Endothelial cell (in vitro differentiated cells): Measurements from ENCODE around the gene EIF4E2. TPM values are rescaled to one million over a fixed set of nuclear protein-coding genes. Genes with fewer than 3 reads are reported as not detected.

Source experiments
- DNase-seq: peaks from one replicate; pipeline ENCODE4 v3.0.0; 2021; ENCODE audit warnings: low spot score
- H3K27ac Mint-ChIP-seq: one replicate; pipeline ENCODE4 v1.8.0; 2021; ENCODE audit warnings: mixed read lengths, inconsistent platforms; ENCODE audit not compliant: unreplicated experiment
- H3K27me3 Mint-ChIP-seq: one replicate; pipeline ENCODE4 v1.8.0; 2021; ENCODE audit warnings: mild to moderate bottlenecking, moderate library complexity, mixed read lengths, inconsistent platforms; ENCODE audit not compliant: unreplicated experiment
- H3K36me3 Mint-ChIP-seq: one replicate; pipeline ENCODE4 v1.8.0; 2021; ENCODE audit warnings: mild to moderate bottlenecking, low read depth, mixed read lengths, inconsistent platforms; ENCODE audit not compliant: unreplicated experiment
- H3K4me1 Mint-ChIP-seq: one replicate; pipeline ENCODE4 v1.8.0; 2021; ENCODE audit warnings: mild to moderate bottlenecking, mixed read lengths, inconsistent platforms; ENCODE audit not compliant: unreplicated experiment
- H3K4me3 Mint-ChIP-seq: one replicate; pipeline ENCODE4 v1.8.0; 2021; ENCODE audit warnings: mild to moderate bottlenecking, mixed read lengths, inconsistent platforms; ENCODE audit not compliant: unreplicated experiment
- H3K9me3 Mint-ChIP-seq: one replicate; pipeline ENCODE4 v1.8.0; 2021; ENCODE audit warnings: mixed read lengths, inconsistent platforms; ENCODE audit not compliant: unreplicated experiment
- total RNA-seq: library from RNA; stranded (reverse); fragmentation: NEBNext Ultra II Directional; extraction: Animal tissue kit (Norgen Biotek cat#: 25700); gene quantifications from one replicate; pipeline ENCODE4 v1.2.1, GENCODE V29; 2021; ENCODE audit not compliant: unreplicated experiment
- TF ChIP-seq, protein P1 (sequence below): fragments of 200-600 bp; sonication (generic); IDR thresholded peaks from one replicate; pipeline ENCODE4 v1.5.0; 2021; ENCODE audit warnings: antibody characterized with exemption; ENCODE audit not compliant: unreplicated experiment

The EIF4E2 gene
- total RNA-seq, 1 donor from 2014 or later, result 94.8 TPM

DNA sequence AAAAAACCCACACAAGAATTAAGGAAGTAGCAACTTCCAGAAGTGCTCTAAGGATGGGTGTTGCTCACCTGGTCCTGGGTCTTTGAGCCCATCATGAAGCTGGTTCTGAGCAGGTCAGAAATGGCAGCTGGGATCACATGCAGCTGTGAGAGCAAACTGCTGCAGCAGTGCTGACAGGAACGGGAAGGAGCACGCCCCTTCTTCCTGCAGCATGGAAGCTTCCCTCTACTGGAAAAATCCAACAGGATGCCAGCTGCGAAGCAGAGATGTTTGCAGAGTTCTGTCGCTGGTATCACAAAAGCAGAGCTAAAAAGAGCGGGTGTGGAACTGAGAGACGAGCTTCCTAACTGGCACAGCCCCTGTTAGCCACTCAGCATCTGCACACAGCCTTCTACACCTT lies 33.7 kb downstream of the EIF4E2 start:
- TF ChIP-seq, protein P1, sequence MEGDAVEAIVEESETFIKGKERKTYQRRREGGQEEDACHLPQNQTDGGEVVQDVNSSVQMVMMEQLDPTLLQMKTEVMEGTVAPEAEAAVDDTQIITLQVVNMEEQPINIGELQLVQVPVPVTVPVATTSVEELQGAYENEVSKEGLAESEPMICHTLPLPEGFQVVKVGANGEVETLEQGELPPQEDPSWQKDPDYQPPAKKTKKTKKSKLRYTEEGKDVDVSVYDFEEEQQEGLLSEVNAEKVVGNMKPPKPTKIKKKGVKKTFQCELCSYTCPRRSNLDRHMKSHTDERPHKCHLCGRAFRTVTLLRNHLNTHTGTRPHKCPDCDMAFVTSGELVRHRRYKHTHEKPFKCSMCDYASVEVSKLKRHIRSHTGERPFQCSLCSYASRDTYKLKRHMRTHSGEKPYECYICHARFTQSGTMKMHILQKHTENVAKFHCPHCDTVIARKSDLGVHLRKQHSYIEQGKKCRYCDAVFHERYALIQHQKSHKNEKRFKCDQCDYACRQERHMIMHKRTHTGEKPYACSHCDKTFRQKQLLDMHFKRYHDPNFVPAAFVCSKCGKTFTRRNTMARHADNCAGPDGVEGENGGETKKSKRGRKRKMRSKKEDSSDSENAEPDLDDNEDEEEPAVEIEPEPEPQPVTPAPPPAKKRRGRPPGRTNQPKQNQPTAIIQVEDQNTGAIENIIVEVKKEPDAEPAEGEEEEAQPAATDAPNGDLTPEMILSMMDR, result no peak
- Mint-ChIP-seq H3K9me3 (no peaks in the 10 kb centered on the region), H3K4me3 (no peak overlapping the region)

DNA sequence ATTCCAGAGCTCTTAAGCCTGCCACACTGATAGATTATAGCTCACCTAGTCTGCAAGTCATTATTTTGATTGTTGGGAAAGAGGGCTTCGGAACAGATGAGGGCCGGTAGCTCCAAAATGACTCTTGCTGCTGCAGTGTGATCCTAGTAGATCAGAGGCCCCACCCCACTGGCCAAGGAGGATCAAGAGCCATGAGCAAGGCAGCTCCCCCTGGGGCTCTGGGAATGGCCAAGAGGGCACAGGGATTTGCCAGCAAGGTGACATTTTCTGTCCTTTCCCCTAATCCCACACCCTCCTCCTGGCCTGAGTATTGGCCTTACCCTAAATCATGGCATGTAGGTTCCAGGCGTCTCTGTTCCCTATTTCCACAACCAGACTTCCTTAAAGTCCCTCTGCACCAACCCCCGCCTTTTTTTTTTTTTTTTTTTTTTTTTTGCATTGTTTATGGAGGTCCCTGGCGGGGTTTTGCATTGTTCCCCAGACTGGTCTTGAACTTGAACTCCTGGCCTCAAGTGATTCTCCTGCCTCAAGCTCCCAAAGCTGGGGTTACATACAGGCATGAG lies 36.5 kb downstream of the EIF4E2 start:
- Mint-ChIP-seq H3K36me3 (peaks cover 25% of the 10 kb centered on the region), H3K27ac (no peak overlapping the region), H3K27me3 (peaks cover 7% of the 10 kb centered on the region), H3K9me3 (no peaks in the 10 kb centered on the region), H3K4me1 (peaks cover 27% of the 10 kb centered on the region), H3K4me3 (peak overlapping the region; percentile 65)
- TF ChIP-seq, protein P1, result no peak
- no peak for DNase-seq

More for the DNA sequence above, 33.7 kb downstream of the EIF4E2 start:
- Mint-ChIP-seq H3K36me3 (peaks cover 31% of the 10 kb centered on the region), H3K4me1 (peaks cover 27% of the 10 kb centered on the region), H3K27me3 (peaks cover 11% of the 10 kb centered on the region), H3K27ac (peak overlapping the region; percentile 64)
- DNase-seq, result peak; percentile 43

DNA sequence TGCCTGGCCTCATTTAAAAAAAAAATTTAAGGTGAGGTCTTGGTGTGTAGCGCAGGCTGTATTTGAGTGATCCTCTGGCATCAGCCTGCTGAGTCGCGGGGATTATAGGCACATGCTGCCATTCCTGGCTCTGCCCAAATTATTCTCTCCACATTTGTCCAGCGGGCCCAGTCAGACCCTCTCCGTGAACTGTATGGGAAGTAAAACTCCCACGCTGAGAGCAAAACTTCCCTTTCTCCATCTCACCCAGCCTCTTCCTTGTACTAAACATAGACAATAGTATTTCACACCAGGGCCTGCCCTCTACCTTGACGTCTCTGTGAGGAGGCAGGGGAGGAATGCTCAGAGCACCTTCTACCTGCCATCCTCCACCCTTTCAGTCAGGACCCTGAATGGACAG lies 37.0 kb downstream of the EIF4E2 start:
- no peak overlapping the region for H3K27ac Mint-ChIP-seq
- H3K36me3 Mint-ChIP-seq, result peaks cover 21% of the 10 kb centered on the region
- TF ChIP-seq, protein P1, result no peak
- no peaks in the 10 kb centered on the region for H3K9me3 Mint-ChIP-seq
- peaks cover 27% of the 10 kb centered on the region for H3K4me1 Mint-ChIP-seq
- H3K27me3 Mint-ChIP-seq, result peaks cover 7% of the 10 kb centered on the region
- H3K4me3 Mint-ChIP-seq, result no peak overlapping the region
- DNase-seq, result no peak

DNA sequence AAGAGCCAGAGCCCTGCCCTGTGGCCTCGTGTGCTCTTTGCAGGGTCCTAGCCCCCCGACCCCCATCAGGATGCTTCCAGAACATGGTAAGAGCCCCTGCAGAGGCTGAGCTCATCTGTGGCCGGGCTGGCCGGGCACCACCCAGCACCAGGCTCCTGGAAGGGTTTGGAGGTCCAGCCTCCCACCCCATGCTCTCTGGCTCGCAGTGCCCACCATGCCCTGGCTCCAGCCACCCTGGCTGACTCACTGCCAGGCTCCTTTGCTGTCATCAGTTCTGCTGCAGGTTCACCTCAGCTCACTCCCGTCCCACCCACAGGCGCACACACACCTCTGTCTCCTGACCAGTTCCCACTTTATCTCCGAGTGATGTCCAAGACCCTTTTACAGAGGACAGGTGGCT lies 37.5 kb downstream of the EIF4E2 start:
- Mint-ChIP-seq H3K36me3 (peaks cover 16% of the 10 kb centered on the region), H3K4me1 (peaks cover 27% of the 10 kb centered on the region), H3K4me3 (no peak overlapping the region), H3K9me3 (no peaks in the 10 kb centered on the region), H3K27me3 (peaks cover 7% of the 10 kb centered on the region), H3K27ac (no peak overlapping the region)
- TF ChIP-seq, protein P1, result no peak
- no peak for DNase-seq

DNA sequence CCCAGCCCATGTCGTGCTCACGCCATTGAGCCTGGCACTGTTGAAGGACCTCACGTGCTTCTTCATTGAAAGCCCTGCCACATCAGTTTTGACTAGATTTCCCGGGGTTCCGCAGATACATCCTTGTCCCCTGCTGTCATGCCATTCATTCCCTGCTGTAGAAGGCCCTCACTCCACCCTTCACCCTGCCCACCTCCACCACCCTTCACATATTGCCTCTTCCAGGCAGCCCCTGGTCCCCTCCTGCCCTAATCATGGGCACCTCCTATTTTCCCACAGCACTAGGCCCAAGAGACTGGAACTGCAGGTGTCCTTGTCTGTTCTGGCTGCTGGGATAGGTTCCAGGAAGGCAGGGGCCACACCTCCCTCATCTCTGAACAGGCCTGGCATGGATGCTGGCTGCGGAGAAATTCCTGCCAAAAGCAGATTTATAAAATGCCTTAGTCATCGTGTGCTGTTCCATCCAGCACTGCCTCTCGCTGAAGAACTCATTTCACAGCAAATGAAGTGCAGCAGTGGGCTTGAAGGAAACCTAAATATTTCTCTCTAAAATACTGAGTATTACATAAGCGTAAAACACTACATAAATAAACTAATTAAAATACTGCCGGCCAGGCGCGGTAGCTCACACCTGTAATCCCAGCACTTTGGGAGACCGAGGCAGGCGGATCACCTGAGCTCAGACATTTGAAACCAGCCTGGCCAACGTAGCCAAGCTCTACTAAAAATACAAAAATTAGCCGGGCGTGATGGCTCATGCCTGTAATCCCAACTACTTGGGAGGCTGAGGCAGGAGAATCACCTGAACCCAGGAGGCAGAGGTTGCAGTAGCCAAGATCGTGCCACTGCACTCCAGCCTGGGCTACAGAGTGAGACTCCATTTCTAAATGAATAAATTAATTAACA lies 38.4 kb downstream of the EIF4E2 start:
- H3K36me3 Mint-ChIP-seq, result peaks cover 9% of the 10 kb centered on the region
- H3K9me3 Mint-ChIP-seq, result no peaks in the 10 kb centered on the region
- peaks cover 6% of the 10 kb centered on the region for H3K27me3 Mint-ChIP-seq
- H3K27ac Mint-ChIP-seq, result no peak overlapping the region
- TF ChIP-seq, protein P1, result no peak
- no peak overlapping the region for H3K4me3 Mint-ChIP-seq
- DNase-seq, result no peak
- H3K4me1 Mint-ChIP-seq, result peaks cover 22% of the 10 kb centered on the region
